AG08396 (cell line): Measurements from ENCODE around the gene AGGF1.
"Not testable (repeated sequence)": the region's sequence is repeated elsewhere in the genome, so short reads cannot be mapped to it uniquely, and the experiment has no call there.

Experiments
- DNase-seq: peaks from one replicate; pipeline ENCODE4 v3.0.0; 2012; ENCODE audit warnings: low spot score, mixed read lengths

The AGGF1 gene

GRCh38 chr5:77030097-77031071 is at the start of gene AGGF1:
AGGF1 (plus strand) TSS chr5:77030404; CDS start chr5:77030767, 363 bp downstream.
- peak; percentile 94 for DNase-seq

- DNase-seq = no peak
These were observed 49.6 kb upstream of the AGGF1 start for GRCh38 chr5:76980518-76981144.

GRCh38 chr5:76982450-76982849 is 47.8 kb upstream of the AGGF1 start:
- no peak for DNase-seq

GRCh38 chr5:76983468-76983867 is 46.7 kb upstream of the AGGF1 start:
- no peak for DNase-seq

GRCh38 chr5:76986825-76987526 is 43.2 kb upstream of the AGGF1 start:
- no peak for DNase-seq

- DNase-seq = no peak
These were observed 39.2 kb upstream of the AGGF1 start for GRCh38 chr5:76990899-76991459.

- DNase-seq = not testable (repeated sequence)
These were observed 36.8 kb upstream of the AGGF1 start for GRCh38 chr5:76993436-76993835.

GRCh38 chr5:76994337-76994736 is 35.9 kb upstream of the AGGF1 start:
- DNase-seq = no peak

GRCh38 chr5:76998251-76998650 is 32.0 kb upstream of the AGGF1 start:
- DNase-seq = not testable (repeated sequence)

GRCh38 chr5:76999451-76999850 is 30.8 kb upstream of the AGGF1 start:
- DNase-seq = peak; percentile 35

GRCh38 chr5:77003246-77003645 is 27.0 kb upstream of the AGGF1 start:
- DNase-seq = no peak

- no peak for DNase-seq
These were observed 24.1 kb upstream of the AGGF1 start for GRCh38 chr5:77006124-77006523.

GRCh38 chr5:77008413-77008812 is 21.8 kb upstream of the AGGF1 start:
- no peak for DNase-seq

- DNase-seq = no peak
These were observed 20.0 kb upstream of the AGGF1 start for GRCh38 chr5:77010243-77010642.

- DNase-seq = no peak
These were observed 18.7 kb upstream of the AGGF1 start for GRCh38 chr5:77011498-77011897.

- no peak for DNase-seq
These were observed 17.6 kb upstream of the AGGF1 start for GRCh38 chr5:77012601-77013000.

- no peak for DNase-seq
These were observed 14.2 kb upstream of the AGGF1 start for GRCh38 chr5:77015938-77016569.

- DNase-seq = no peak
These were observed 13.2 kb upstream of the AGGF1 start for GRCh38 chr5:77016962-77017361.

GRCh38 chr5:77017668-77018067 is 12.5 kb upstream of the AGGF1 start:
- no peak for DNase-seq

GRCh38 chr5:77022511-77023417 is 7.4 kb upstream of the AGGF1 start:
- no peak for DNase-seq

- DNase-seq = no peak
These were observed 5.7 kb upstream of the AGGF1 start for GRCh38 chr5:77024490-77024889.
